HepG2 (cell line): ENCODE data around the gene PRR29. TPM values are rescaled to one million over a fixed set of nuclear protein-coding genes. Genes with fewer than 3 reads are reported as not detected.

Source experiments
- ATAC-seq: fragments of 200-7000 bp; cut with Tn5 transposase; 3 replicates; pipeline ENCODE4 v1.9.1; 2020; ENCODE audit warnings: mild to moderate bottlenecking, moderate library complexity
- BruUV-seq: library from RNA; stranded (reverse); fragments of 400-500 nt; replicated peaks from 2 replicates; lab custom pipeline; 2021; lab: Mats Ljungman, UMichigan
- CTCF ChIA-PET: fragments of 300-600 bp; formaldehyde crosslinking; extraction: SDS; loops from one replicate; lab custom pipeline; 2021; ENCODE audit warnings: low total read pairs, inconsistent platforms, low intra/inter-chr PET ratio; lab: Yijun Ruan, JAX
- POLR2A ChIA-PET: fragments of 350-600 bp; sonication (Branson Sonifier 250); formaldehyde crosslinking; loops from one replicate; lab custom pipeline; 2020; ENCODE audit warnings: antibody characterized with exemption, inconsistent platforms; lab: Yijun Ruan, JAX
- DNase-seq: peaks from one replicate; pipeline ENCODE4 v3.0.0-alpha.2; 2015; ENCODE audit warnings: low spot score
- FAIRE-seq: peaks from 3 replicates; lab custom pipeline; 2011; peaks lifted over from hg19 to GRCh38; lab: Jason Lieb, UNC
- H2AFZ ChIP-seq: one replicate; pipeline ENCODE4 v1.6.1; 2011; ENCODE audit warnings: low read length, inconsistent platforms
- H3K27ac ChIP-seq: fragments of 300-600 bp; 3 replicates; pipeline ENCODE4 v1.8.0; 2011; ENCODE audit warnings: mixed run types, mild to moderate bottlenecking, mixed read lengths, low read length, inconsistent platforms; ENCODE audit not compliant: insufficient read depth; ENCODE audit errors: extremely low read length
- H3K27me3 ChIP-seq, 2 experiments: fragments of 200-600 bp in 1 of 2; 2 replicates in 1 of 2; 3 replicates in 1 of 2; pipeline versions ENCODE4 v1.6.0 to v1.8.0; 2011; ENCODE audit warnings: low read length in 2 of 2, mild to moderate bottlenecking in 2 of 2, moderate library complexity in 2 of 2, inconsistent platforms in 1 of 2; ENCODE audit not compliant: insufficient read depth in 2 of 2, control insufficient read depth in 1 of 2
- H3K36me3 ChIP-seq, 2 experiments: fragments of 200-600 bp in 1 of 2; replicated peaks in 1 of 2; 2 replicates in 1 of 2; 3 replicates in 1 of 2; pipeline versions ENCODE4 v1.5.1 to v1.8.0; 2011; ENCODE audit warnings: low read length in 2 of 2, inconsistent platforms in 1 of 2; ENCODE audit not compliant: insufficient read depth in 2 of 2, control insufficient read depth in 1 of 2
- H3K4me1 ChIP-seq: 2 replicates; pipeline ENCODE4 v1.5.1; 2012; ENCODE audit warnings: low read length, inconsistent platforms; ENCODE audit not compliant: insufficient read depth
- H3K4me2 ChIP-seq: 2 replicates; pipeline ENCODE4 v1.6.0; 2011; ENCODE audit warnings: low read depth, low read length, inconsistent platforms
- H3K4me3 ChIP-seq, 3 experiments: fragments of 200-600 bp in 1 of 3; sonication (generic), shearing (Covaris generic) in 1 of 3; replicated peaks in 1 of 3; 2 replicates each; pipeline ENCODE4 v1.5.1; 2011 to 2016; ENCODE audit warnings: low read length in 3 of 3, inconsistent platforms in 2 of 3, low read depth in 2 of 3, mild to moderate bottlenecking in 2 of 3, control low read depth in 1 of 3, mixed read lengths in 1 of 3; ENCODE audit not compliant: insufficient read depth in 1 of 3
- H3K79me2 ChIP-seq: one replicate; pipeline ENCODE4 v1.6.1; 2011; ENCODE audit warnings: low read length, inconsistent platforms; ENCODE audit not compliant: insufficient read depth
- H3K9ac ChIP-seq: 2 replicates; pipeline ENCODE4 v1.6.0; 2011; ENCODE audit warnings: mild to moderate bottlenecking, low read depth, low read length, inconsistent platforms; ENCODE audit not compliant: insufficient read depth
- H3K9me3 ChIP-seq: 2 replicates; pipeline ENCODE4 v1.5.1; 2012; ENCODE audit warnings: mild to moderate bottlenecking, low read length
- H4K20me1 ChIP-seq: 2 replicates; pipeline ENCODE4 v1.6.0; 2011; ENCODE audit warnings: inconsistent platforms, mild to moderate bottlenecking, low read length, moderate library complexity; ENCODE audit not compliant: insufficient read depth
- ARNT ChIP-seq: fragments of 450-650 bp; IDR thresholded peaks from 2 replicates; pipeline ENCODE4 v1.6.1; 2017
- ATF7 ChIP-seq, 2 experiments: fragments of 450-650 bp in 1 of 2; sonication (generic) in 1 of 2; formaldehyde crosslinking in 1 of 2; IDR thresholded peaks; 2 replicates each; pipeline versions ENCODE4 v1.4.0 to v1.6.1; 2016 to 2020; ENCODE audit warnings: antibody characterized with exemption in 1 of 2, mild to moderate bottlenecking in 1 of 2, missing genetic modification reagents in 1 of 2
- CCDC6 ChIP-seq: sonication (generic); formaldehyde crosslinking; IDR thresholded peaks from 2 replicates; pipeline ENCODE4 v1.8.1; 2022; ENCODE audit warnings: mild to moderate bottlenecking, missing genetic modification reagents, moderate library complexity
- CEBPB ChIP-seq: IDR thresholded peaks from 2 replicates; pipeline ENCODE4 v1.6.1; 2011; ENCODE audit warnings: low read depth, low read length, improper control_type of control experiment, borderline replicate concordance
- CENPT ChIP-seq: sonication (generic); formaldehyde crosslinking; IDR thresholded peaks from 2 replicates; pipeline ENCODE4 v1.8.0; 2022; ENCODE audit warnings: low read depth, mild to moderate bottlenecking, moderate library complexity, missing genetic modification reagents
- EZH2 ChIP-seq: conservative IDR thresholded peaks from 2 replicates; pipeline ENCODE4 v1.6.1; 2012; ENCODE audit warnings: mild to moderate bottlenecking, low read depth, low read length, moderate library complexity
- KDM5B ChIP-seq: sonication (generic); formaldehyde crosslinking; IDR thresholded peaks from 2 replicates; pipeline ENCODE4 v1.4.0; 2020; ENCODE audit warnings: missing genetic modification reagents, mild to moderate bottlenecking, borderline replicate concordance
- LCORL ChIP-seq, 2 experiments: fragments of 450-650 bp in 1 of 2; sonication (generic) in 1 of 2; formaldehyde crosslinking in 1 of 2; IDR thresholded peaks; 2 replicates each; pipeline versions ENCODE4 v1.5.0 to v1.6.1; 2017 to 2020; ENCODE audit warnings: antibody characterized with exemption in 1 of 2, missing genetic modification reagents in 1 of 2
- RARA ChIP-seq: IDR thresholded peaks from 2 replicates; pipeline ENCODE4 v1.6.1; 2016; ENCODE audit warnings: missing genetic modification reagents, missing compliant biosample characterization
- XRCC5 ChIP-seq: fragments of 200-400 bp; formaldehyde crosslinking; optimal IDR thresholded peaks from 2 replicates; pipeline ENCODE3; 2017; ENCODE audit warnings: mild to moderate bottlenecking, low read length
- ZFYVE20 ChIP-seq: sonication (generic); formaldehyde crosslinking; IDR thresholded peaks from 2 replicates; pipeline ENCODE4 v1.8.0; 2023; ENCODE audit warnings: low read depth, mild to moderate bottlenecking, moderate library complexity, missing genetic modification reagents, borderline replicate concordance
- ZNF207 ChIP-seq: fragments of 450-650 bp; IDR thresholded peaks from 2 replicates; pipeline ENCODE4 v1.6.1; 2016; ENCODE audit warnings: antibody characterized with exemption, borderline replicate concordance
- ZNF484 ChIP-seq: sonication (generic); formaldehyde crosslinking; IDR thresholded peaks from 2 replicates; pipeline ENCODE4 v1.5.1; 2020; ENCODE audit warnings: mild to moderate bottlenecking, low read depth, missing genetic modification reagents, borderline replicate concordance
- WGBS: methylation state at CpG from one replicate; pipeline ENCODE4 v1.1.6; 2017; ENCODE audit warnings: low lambda C conversion rate; 5-methylcytosine and 5-hydroxymethylcytosine counted together
- in situ Hi-C: cut with HindIII; loops from 2 replicates; pipeline ENCODE4 v1.10.0; 2017; ENCODE audit warnings: low pct_unique_long_range_greater_than_20kb; ENCODE audit not compliant: extremely low pct_ligation_motif_present
- intact Hi-C: fragments of 100-400 bp; cut with micrococcal nuclease; formaldehyde crosslinking; loops from one replicate; pipeline ENCODE4 v1.10.0; 2022; ENCODE audit not compliant: unreplicated experiment
- polyA plus RNA-seq, 8 experiments: library from polyadenylated mRNA; depleted of rRNA in 3 of 8; stranded (reverse) in 7 of 8; unstranded in 1 of 8; fragments of >200 nt; fragmentation: Illumina TruSeq in 4 of 8; extraction: Trizol in 4 of 8; gene quantifications; 2 replicates each; pipeline versions ENCODE4 v1.2.1 to v1.2.3, GENCODE V29; 2011 to 2016; ENCODE audit warnings: low read depth in 4 of 8, missing spikeins in 1 of 8, mixed read lengths in 1 of 8; ENCODE audit not compliant: insufficient read depth in 1 of 8
- total RNA-seq, 5 experiments: library from RNA; depleted of rRNA; stranded (reverse); fragments of >200 nt; fragmentation: Illumina TruSeq; extraction: Trizol; gene quantifications; 2 replicates each; pipeline ENCODE4 v1.2.3, GENCODE V29; 2016; ENCODE audit warnings: low read depth in 1 of 5
- TF ChIP-seq, protein P1 (sequence below): sonication (generic); formaldehyde crosslinking; IDR thresholded peaks from 2 replicates; pipeline ENCODE4 v1.5.0; 2020; ENCODE audit warnings: mild to moderate bottlenecking, missing genetic modification reagents, moderate library complexity
- TF ChIP-seq, protein P2 (sequence below): fragments of 450-650 bp; IDR thresholded peaks from 2 replicates; pipeline ENCODE4 v1.6.1; 2016
- TF ChIP-seq, protein P3 (sequence below): IDR thresholded peaks from 2 replicates; pipeline ENCODE4 v1.6.1; 2016
- TF ChIP-seq, protein P4 (sequence below): sonication (generic); formaldehyde crosslinking; conservative IDR thresholded peaks from 2 replicates; pipeline ENCODE4 v1.4.0; 2020; ENCODE audit warnings: missing genetic modification reagents

The PRR29 gene
- total and polyA plus RNA-seq, 2 of the 13 experiments (the other 11 are each of a cell fraction or from before 2014, with no cell fraction given): 0.07 to 0.20 TPM

DNA sequence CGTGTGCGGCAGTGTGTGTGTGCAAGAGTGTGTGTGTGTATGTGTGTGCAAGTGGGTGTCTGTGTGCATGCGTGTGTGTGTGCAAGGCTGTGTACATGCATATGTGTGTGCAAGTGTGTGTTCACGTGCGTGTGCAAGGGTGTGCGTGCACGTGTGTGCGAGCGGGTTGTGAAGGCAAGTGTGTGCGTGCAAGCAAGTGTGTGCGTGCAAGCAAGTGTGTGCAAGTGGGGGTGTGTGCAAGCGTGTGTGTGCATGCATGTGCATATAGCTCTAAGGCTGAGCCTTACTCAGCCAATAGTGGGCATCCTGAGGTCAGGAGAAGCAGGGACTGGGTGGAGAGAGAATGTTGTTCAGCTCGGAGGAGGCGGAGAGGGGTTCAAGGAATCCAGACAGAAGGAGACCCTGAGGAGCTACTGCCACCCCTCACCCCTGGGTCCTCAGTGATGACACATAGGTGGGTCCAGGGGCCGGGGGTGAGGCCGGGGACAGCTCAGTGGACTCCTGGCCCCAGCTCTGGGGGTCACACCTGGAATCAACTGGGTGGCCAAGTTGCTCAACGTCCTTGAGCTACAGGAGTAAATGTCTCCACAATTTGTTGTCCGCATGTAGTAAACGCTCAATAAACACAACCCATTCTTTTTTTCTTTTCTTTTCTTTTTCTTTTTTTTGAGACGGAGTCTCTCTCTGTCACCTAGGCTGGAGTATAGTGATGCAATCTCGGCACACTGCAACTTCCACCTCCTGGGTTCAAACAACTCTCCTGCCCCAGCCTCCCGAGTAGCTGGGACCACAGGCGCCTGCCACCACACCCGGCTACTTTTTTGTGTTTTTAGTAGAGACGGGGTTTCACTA lies 1.8 kb downstream of the PRR29 start:
- intact Hi-C loops: no loop called here
- peaks cover 10 to 32% of the 10 kb centered on the region in 2 experiments; a peak in 4 of 5 replicates for H3K27me3 ChIP-seq
- POLR2A ChIA-PET: no interaction called here
- peaks cover 50% of the 10 kb centered on the region for H3K4me1 ChIP-seq
- DNase-seq: no peak
- H3K9me3 ChIP-seq: no peaks in the 10 kb centered on the region
- no peak overlapping the region for H3K9ac ChIP-seq
- H3K27ac ChIP-seq: no peak overlapping the region
- H3K79me2 ChIP-seq: no peaks in the 10 kb centered on the region
- TF ChIP-seq CCDC6 (CRISPR knock-in tag) (no peak), CENPT (CRISPR knock-in tag) (peak; percentile 40; the same call in 1 of the 2 replicates), ATF7 (IDR thresholded peaks at IDR 0.05) (no peak), ATF7 (CRISPR knock-in tag; IDR thresholded peaks at IDR 0.05) (0 out of 2 replicates have a peak, but pooled peaks have one; percentile 32), XRCC5 (no peak), ARNT (no peak), KDM5B (CRISPR knock-in tag) (peak; percentile 21; the same call in 1 of the 2 replicates), ZFYVE20 (CRISPR knock-in tag) (0 out of 2 replicates have a peak, but pooled peaks have one; percentile 30), CEBPB (peak; percentile 8; the same call in 1 of the 2 replicates), ZNF207 (0 out of 2 replicates have a peak, but pooled peaks have one; percentile 78), ZNF484 (no peak), EZH2 (no peak), LCORL (IDR thresholded peaks at IDR 0.05) (0 out of 2 replicates have a peak, but pooled peaks have one; percentile 2), LCORL (CRISPR knock-in tag; IDR thresholded peaks at IDR 0.05) (no peak), RARA (CRISPR knock-in tag) (0 out of 2 replicates have a peak, but pooled peaks have one; percentile 13)
- TF ChIP-seq, protein P1, sequence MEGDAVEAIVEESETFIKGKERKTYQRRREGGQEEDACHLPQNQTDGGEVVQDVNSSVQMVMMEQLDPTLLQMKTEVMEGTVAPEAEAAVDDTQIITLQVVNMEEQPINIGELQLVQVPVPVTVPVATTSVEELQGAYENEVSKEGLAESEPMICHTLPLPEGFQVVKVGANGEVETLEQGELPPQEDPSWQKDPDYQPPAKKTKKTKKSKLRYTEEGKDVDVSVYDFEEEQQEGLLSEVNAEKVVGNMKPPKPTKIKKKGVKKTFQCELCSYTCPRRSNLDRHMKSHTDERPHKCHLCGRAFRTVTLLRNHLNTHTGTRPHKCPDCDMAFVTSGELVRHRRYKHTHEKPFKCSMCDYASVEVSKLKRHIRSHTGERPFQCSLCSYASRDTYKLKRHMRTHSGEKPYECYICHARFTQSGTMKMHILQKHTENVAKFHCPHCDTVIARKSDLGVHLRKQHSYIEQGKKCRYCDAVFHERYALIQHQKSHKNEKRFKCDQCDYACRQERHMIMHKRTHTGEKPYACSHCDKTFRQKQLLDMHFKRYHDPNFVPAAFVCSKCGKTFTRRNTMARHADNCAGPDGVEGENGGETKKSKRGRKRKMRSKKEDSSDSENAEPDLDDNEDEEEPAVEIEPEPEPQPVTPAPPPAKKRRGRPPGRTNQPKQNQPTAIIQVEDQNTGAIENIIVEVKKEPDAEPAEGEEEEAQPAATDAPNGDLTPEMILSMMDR (CRISPR knock-in tag): 0 out of 2 replicates have a peak, but pooled peaks have one; percentile 19
- TF ChIP-seq, protein P2, sequence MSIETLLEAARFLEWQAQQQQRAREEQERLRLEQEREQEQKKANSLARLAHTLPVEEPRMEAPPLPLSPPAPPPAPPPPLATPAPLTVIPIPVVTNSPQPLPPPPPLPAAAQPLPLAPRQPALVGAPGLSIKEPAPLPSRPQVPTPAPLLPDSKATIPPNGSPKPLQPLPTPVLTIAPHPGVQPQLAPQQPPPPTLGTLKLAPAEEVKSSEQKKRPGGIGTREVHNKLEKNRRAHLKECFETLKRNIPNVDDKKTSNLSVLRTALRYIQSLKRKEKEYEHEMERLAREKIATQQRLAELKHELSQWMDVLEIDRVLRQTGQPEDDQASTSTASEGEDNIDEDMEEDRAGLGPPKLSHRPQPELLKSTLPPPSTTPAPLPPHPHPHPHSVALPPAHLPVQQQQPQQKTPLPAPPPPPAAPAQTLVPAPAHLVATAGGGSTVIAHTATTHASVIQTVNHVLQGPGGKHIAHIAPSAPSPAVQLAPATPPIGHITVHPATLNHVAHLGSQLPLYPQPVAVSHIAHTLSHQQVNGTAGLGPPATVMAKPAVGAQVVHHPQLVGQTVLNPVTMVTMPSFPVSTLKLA: peak; percentile 24; the same call in 1 of the 2 replicates
- TF ChIP-seq, protein P3, sequence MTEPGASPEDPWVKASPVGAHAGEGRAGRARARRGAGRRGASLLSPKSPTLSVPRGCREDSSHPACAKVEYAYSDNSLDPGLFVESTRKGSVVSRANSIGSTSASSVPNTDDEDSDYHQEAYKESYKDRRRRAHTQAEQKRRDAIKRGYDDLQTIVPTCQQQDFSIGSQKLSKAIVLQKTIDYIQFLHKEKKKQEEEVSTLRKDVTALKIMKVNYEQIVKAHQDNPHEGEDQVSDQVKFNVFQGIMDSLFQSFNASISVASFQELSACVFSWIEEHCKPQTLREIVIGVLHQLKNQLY: no peak
- TF ChIP-seq, protein P4, sequence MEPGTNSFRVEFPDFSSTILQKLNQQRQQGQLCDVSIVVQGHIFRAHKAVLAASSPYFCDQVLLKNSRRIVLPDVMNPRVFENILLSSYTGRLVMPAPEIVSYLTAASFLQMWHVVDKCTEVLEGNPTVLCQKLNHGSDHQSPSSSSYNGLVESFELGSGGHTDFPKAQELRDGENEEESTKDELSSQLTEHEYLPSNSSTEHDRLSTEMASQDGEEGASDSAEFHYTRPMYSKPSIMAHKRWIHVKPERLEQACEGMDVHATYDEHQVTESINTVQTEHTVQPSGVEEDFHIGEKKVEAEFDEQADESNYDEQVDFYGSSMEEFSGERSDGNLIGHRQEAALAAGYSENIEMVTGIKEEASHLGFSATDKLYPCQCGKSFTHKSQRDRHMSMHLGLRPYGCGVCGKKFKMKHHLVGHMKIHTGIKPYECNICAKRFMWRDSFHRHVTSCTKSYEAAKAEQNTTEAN: peak; percentile 90
- TF ChIP-seq, all 625 proteins: peak for 11
- no TSS peak for BruUV-seq
- no peak overlapping the region for H2AFZ ChIP-seq
- CTCF ChIA-PET: no interaction called here
- 0 out of 2 replicates have a peak overlapping the region, but pooled peaks have one; percentile 0 for H3K4me2 ChIP-seq
- FAIRE-seq: no peak
- H3K36me3 ChIP-seq: no peaks in the 10 kb centered on the region
- WGBS: 55% methylated on average over 23 of the region's 25 CpGs
- no peaks in the 10 kb centered on the region for H4K20me1 ChIP-seq
- H3K4me3 ChIP-seq: no peak overlapping the region; a peak in 1 of 6 replicates
- ATAC-seq: no peak
- in situ Hi-C loops: no loop called here
